HG02840 (cell line): ENCODE measurements around the gene DCLK3.

Experiments used
- ATAC-seq: cut with Tn5 transposase; IDR thresholded peaks from one replicate; pipeline ENCODE4 v1.9.1; 2021; ENCODE audit warnings: mild to moderate bottlenecking, moderate library complexity, moderate number of reproducible peaks; ENCODE audit not compliant: unreplicated experiment, low FRiP score

The DCLK3 gene

DNA sequence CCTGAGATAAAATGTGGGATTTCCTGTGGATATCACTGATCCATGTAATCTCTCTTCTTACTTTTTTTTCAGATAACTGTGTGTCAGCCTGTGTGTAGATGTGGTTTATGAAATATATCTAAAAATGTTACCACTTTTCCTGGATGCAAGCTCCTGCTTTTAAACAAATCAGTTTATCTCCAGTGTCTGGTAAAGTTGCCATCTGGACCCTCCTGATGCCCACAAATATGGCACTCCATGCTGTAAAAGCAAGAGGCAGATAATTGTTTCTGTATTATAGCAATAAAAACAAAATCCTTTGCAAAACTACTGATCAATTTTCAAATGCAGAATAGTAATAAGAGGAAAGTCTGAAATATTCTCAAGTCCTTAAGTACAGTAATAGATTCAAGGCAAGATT is 7.6 kb upstream of the DCLK3 start:
- ATAC-seq, result no peak

DNA sequence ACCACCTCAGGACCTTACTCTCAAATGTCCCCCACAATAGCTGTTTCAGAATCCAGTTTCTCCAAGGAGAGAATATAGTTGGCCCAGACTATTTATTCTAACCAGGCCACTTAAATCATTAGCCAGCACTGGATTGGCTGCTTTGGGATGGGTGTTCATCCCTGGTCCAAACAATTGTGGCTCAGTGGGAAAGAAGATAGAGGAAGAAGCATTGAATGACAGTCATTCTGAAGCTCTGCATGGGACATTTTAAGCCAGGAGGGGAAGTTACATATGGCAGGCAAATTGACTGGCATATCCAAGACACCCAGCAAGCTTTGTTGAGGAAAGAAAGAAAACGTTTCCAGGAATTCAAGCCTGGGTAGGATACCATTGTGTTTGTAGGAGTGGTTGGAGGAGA is 5.6 kb upstream of the DCLK3 start:
- ATAC-seq, result no peak

DNA sequence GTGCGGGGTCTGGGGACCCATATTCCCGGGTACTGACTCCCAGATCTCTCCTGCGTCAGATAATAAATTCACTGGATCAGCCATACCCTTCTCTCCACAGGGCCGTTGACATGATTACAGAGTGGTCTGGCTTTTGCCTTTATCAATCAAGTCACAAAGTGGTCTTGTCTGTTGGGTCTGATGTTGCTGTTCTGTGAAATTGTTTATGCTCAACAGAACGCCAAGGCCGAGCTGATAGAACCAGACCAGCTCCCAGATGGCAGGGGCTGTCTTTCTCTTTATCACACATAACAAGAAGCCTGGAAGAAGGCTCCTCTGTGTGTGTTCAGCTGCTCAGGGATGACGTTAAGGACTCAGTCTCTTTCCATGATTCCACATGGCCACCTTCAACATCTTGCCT is 751 bp upstream of the DCLK3 start:
- ATAC-seq, result no peak

DNA sequence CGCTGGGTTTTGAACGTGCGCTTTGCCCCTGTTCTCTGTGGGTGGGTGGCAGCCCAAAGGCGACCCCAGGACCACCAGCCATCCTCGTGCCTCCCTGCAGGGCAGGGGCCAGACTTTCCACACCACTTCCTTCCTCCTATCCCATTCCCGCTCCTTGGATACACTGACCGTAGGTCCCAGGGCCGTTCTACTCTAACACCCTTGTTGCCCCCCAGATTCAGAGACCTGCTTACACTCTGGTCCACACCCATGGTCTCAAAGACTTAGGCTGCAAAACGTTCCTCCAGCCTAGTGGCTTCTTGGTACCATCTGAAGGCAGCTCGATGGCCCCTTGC is 318 bp upstream of the DCLK3 start:
- no peak for ATAC-seq

DNA sequence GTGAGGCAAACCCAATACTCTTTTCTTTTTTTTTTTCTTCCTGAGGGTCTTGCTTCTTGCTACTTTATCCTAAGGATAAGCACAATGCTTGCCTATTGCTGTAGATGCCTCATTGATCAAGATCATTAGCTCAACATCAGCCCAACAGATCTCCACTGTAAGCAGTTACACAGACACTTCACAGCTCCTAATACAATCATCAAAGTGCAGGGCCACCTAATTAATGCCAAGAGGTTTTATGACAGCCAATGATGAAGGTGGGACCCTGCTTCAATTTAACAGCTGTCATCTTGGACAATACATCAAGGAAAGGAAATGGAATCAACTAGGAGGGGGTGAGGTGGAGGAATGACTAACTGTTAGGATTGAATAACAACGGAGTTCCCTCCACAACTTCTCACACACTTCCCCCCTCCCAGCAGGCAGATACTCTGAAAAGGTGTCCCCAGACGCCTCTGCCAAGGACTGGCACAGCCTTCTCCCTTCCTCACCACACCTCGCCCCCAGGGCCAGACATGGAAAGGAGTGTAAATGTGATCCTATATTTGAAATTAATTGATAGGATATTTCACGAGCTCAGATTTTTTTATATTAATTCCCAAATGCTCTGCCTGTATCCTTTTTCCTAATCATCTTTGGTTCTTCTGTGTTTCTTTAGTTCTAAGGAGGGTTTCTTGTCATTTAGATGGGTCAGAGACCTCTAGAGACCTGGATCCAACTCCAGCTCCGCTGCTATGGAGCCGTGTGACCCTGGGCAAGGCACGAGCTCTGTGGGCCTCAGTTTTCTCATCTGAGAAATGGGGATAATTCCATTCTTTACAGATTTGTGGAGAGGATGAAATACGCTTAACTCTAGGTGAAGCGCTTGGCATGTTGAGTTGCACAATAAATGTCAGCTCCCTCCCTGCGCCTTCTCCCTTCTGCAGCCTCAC is 1.2 kb downstream of the DCLK3 start:
- ATAC-seq, result no peak

DNA sequence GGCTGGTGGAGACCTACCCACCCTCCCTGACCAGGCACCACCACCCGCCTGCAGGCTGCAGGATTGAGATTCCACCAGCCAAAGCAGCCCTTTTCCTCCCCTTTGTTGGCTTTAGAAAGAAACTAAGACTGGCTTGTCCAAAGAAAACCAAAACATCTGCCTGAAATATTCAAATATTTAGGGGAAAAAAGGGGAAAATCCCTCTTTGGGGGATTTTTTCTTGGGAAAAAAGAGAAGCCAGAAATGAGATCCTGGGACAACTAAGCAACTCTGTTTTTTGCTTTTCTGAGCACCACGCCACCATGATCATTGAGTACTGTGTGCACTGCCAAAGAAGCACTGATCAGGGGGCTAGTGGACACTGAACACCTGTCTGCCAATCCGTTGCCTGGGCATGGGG is 2.6 kb downstream of the DCLK3 start:
- ATAC-seq, result no peak

DNA sequence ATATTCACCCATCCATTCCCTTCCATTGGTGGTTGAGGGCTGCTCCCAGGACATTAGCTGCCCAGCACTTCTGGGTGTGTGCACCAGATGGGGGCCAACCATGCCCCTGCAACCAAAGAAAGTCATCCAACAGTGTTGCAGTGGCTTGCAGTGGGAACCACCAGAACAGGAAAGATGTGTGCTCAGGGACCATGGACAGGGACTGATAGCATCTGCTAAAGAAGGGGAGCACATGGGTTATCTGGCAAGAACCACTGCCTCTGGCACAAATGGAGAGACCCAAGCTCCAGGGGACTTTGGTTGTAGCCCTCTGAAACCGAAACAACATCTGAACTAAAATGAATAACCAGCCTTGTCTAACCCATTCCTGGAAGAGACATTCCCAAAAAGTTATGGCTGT is 8.1 kb downstream of the DCLK3 start:
- no peak for ATAC-seq

GRCh38 chr3:36751326-36751725 is 13.0 kb downstream of the DCLK3 start:
- no peak for ATAC-seq

DNA sequence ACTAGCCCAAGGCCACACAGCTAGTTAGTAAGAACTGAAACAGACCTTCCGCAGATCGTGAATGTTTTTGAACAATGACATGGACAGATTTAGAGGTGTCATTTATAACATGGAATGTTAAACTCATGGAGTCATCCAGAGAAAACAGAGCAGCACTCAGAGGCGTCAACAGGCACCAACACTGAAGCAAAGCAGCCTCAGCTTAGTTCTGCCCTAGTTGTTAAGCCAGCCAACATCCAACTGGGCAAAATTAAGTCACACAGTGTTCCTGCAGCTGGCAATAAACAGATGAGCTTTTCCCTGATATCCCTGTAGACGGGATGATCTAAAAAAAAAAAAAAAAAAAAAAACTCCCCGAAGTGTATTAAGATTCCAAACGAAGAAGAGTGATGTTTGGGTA is 13.6 kb downstream of the DCLK3 start:
- no peak for ATAC-seq

DNA sequence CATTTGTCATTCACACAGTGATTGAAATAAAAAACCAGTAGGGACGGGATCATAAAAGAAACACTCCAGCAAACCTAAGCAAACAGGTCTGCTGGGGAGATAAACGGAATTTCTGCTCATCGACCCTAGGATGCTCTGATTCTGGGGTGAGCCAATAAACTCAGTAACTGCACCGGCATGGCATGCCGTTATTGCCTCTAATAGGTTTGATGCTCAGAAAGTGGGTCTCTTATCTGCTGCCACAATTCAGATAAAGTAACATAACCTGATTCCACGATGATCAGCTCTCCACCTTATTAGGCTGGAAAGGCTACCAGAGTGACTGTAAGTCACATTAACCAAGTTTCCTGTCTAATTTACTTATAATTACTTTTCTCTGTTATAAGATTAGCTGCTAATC is 19.6 kb downstream of the DCLK3 start:
- ATAC-seq, result no peak

- ATAC-seq, result no peak
Measured at GRCh38 chr3:36743826-36744225, 20.5 kb downstream of the DCLK3 start.

- no peak for ATAC-seq
Measured at GRCh38 chr3:36741285-36741684, 23.1 kb downstream of the DCLK3 start.

GRCh38 chr3:36740787-36741186 is 23.6 kb downstream of the DCLK3 start:
- no peak for ATAC-seq

GRCh38 chr3:36738702-36739101 is 25.7 kb downstream of the DCLK3 start:
- ATAC-seq, result no peak

- ATAC-seq, result no peak
Measured at GRCh38 chr3:36736301-36736700, 28.1 kb downstream of the DCLK3 start.

- ATAC-seq, result no peak
Measured at GRCh38 chr3:36734742-36735141, 29.6 kb downstream of the DCLK3 start.

DNA sequence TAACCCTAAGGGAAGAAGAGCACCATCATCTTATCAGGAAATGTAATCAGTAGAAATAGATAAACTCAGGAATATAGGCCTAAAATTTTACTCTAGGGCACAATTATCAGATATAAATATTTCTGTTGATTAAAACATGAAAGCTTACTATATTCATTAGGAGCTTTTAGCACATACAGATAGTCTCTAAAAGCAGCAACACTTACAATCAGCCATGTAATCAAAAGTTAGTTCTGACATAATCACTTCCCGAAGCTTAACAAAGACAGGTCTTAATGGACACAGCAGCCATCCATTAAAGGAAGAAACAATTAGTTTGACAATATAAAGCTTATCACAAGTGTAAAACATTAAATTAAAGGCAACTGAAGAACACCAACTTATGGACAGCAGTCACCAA is 30.6 kb downstream of the DCLK3 start:
- ATAC-seq, result no peak

GRCh38 chr3:36733162-36733696 is 31.1 kb downstream of the DCLK3 start:
- no peak for ATAC-seq

GRCh38 chr3:36730966-36731365 is 33.4 kb downstream of the DCLK3 start:
- no peak for ATAC-seq

DNA sequence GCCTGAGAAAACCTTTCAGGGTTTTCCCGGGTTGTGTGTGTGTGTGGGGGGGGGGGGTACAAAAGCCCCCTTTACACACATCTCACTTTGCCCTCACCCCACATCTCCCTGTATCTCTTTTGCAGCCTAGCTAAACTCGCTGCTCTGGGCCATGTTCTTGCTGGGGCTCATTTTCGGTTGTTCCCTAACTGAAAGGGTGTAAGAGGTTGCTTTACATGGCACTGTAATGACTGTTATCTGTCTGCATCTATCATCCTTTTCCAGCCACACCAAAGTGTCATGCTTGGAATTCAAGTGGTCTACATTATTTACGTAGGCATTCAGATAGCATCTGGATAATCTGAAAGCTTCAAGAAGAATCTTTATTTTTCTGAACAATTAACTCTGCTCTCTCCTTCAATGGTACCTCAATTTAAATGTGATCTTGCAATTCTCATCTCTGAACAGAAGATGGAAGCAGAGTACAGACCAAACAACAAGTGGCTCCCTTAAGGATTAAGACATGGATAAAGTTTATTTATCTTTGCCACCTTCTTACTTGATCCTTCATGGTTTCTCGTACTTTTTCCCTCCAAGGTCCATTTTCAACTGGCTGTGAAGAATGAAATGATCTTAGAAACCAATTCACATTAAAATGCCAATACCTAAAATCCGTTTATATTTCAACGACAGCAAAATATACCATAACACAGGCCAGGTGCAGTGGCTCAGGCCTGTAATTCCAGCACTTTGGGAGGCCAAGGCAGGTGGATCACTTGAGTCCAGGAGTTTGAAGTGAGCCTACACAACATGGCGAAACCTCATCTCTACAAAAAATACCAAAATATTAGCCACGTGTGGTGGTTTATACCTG is 34.9 kb downstream of the DCLK3 start:
- no peak for ATAC-seq

GRCh38 chr3:36714343-36715086 is 49.8 kb downstream of the DCLK3 start:
- no peak for ATAC-seq
